H54 (cell line): ENCODE results near the gene NIPBL.
"Not testable (repeated sequence)": the region's sequence is repeated elsewhere in the genome, so short reads cannot be mapped to it uniquely, and the experiment has no call there.

Source experiments
- DNase-seq: peaks from one replicate; pipeline ENCODE4 v3.0.0; 2011; ENCODE audit warnings: low spot score, mixed read lengths; ENCODE audit not compliant: insufficient read length
- FAIRE-seq: peaks from 3 replicates; lab custom pipeline; 2011; peaks lifted over from hg19 to GRCh38; lab: Jason Lieb, UNC
- POLR2A ChIP-seq: IDR thresholded peaks from 2 replicates; pipeline ENCODE4 v1.6.1; 2011; ENCODE audit warnings: low read depth, mild to moderate bottlenecking, low read length

Gene NIPBL

GRCh38 chr5:36958612-36959011 lies 82.0 kb downstream of the NIPBL start:
- DNase-seq (no peak), FAIRE-seq (no peak)
- no peak for TF ChIP-seq POLR2A

- no peak for FAIRE-seq
- no peak for TF ChIP-seq POLR2A
These were observed 88.6 kb downstream of the NIPBL start for GRCh38 chr5:36965179-36965578.

GRCh38 chr5:36969700-36970395 lies 93.3 kb downstream of the NIPBL start:
- no peak for DNase-seq
- FAIRE-seq: no peak
- no peak for TF ChIP-seq POLR2A

More at GRCh38 chr5:36965179-36965578, 88.6 kb downstream of the NIPBL start:
- no peak for DNase-seq

- FAIRE-seq (peak; percentile 60), DNase-seq (no peak)
- TF ChIP-seq POLR2A: no peak
These were observed 101.6 kb downstream of the NIPBL start for GRCh38 chr5:36978196-36978595.

- no peak for TF ChIP-seq POLR2A
- FAIRE-seq: peak; percentile 84
- DNase-seq: no peak
These were observed 105.6 kb downstream of the NIPBL start for GRCh38 chr5:36982146-36982545.

GRCh38 chr5:36985387-36985786 lies 108.8 kb downstream of the NIPBL start:
- FAIRE-seq: no peak
- DNase-seq: no peak
- TF ChIP-seq POLR2A: no peak

- no peak for DNase-seq
- no peak for FAIRE-seq
- no peak for TF ChIP-seq POLR2A
These were observed 111.8 kb downstream of the NIPBL start for GRCh38 chr5:36988396-36988795.

- DNase-seq: no peak
- TF ChIP-seq POLR2A: no peak
- FAIRE-seq: peak; percentile 67
These were observed 122.0 kb downstream of the NIPBL start for GRCh38 chr5:36998578-36998977.

- FAIRE-seq (no peak), DNase-seq (no peak)
- no peak for TF ChIP-seq POLR2A
These were observed 125.7 kb downstream of the NIPBL start for GRCh38 chr5:37002176-37002751.

- no peak for DNase-seq
- TF ChIP-seq POLR2A: no peak
- peak; percentile 96 for FAIRE-seq
These were observed 128.7 kb downstream of the NIPBL start for GRCh38 chr5:37005252-37005651.

GRCh38 chr5:37005946-37006540 lies 129.5 kb downstream of the NIPBL start:
- no peak for TF ChIP-seq POLR2A
- no peak for DNase-seq
- FAIRE-seq: peak; percentile 84

- not testable (repeated sequence) for DNase-seq, FAIRE-seq
These were observed 136.6 kb downstream of the NIPBL start for GRCh38 chr5:37013181-37013580.

GRCh38 chr5:37014321-37014720 lies 137.8 kb downstream of the NIPBL start:
- DNase-seq (no peak), FAIRE-seq (no peak)
- no peak for TF ChIP-seq POLR2A

- FAIRE-seq (peak; percentile 89), DNase-seq (no peak)
- no peak for TF ChIP-seq POLR2A
These were observed 139.5 kb downstream of the NIPBL start for GRCh38 chr5:37015795-37016666.
